IPS-15b (cell line): Measurements from ENCODE around the gene PXYLP1.
"Not testable (repeated sequence)": the region's sequence is repeated elsewhere in the genome, so short reads cannot be mapped to it uniquely, and the experiment has no call there.

Experiments
- H3K27me3 ChIP-seq: one replicate; pipeline ENCODE4 v1.6.1; 2013; ENCODE audit warnings: low read length; ENCODE audit not compliant: control insufficient read depth, insufficient read depth
- H3K36me3 ChIP-seq: one replicate; pipeline ENCODE4 v1.6.1; 2013; ENCODE audit warnings: low read length; ENCODE audit not compliant: control insufficient read depth, insufficient read depth
- H3K4me1 ChIP-seq: one replicate; pipeline ENCODE4 v1.6.1; 2013; ENCODE audit warnings: mild to moderate bottlenecking, low read length; ENCODE audit not compliant: control insufficient read depth, insufficient read depth
- H3K4me3 ChIP-seq: one replicate; pipeline ENCODE4 v1.5.1; 2013; ENCODE audit warnings: low read depth, low read length
- H3K9ac ChIP-seq: one replicate; pipeline ENCODE4 v1.6.1; 2013; ENCODE audit warnings: low read depth, mild to moderate bottlenecking, low read length
- H3K9me3 ChIP-seq: one replicate; pipeline ENCODE4 v1.6.1; 2013; ENCODE audit warnings: mild to moderate bottlenecking, low read length; ENCODE audit not compliant: control insufficient read depth, insufficient read depth

PXYLP1 gene

GRCh38 chr3:141231101-141231951 lies at the start of gene PXYLP1:
Gene PXYLP1, plus strand, starts transcription at chr3:141231825. Its CDS starts 28,351 bp downstream, at chr3:141260176.
- Histone ChIP-seq H3K36me3 (peaks cover 5% of the 10 kb centered on the region), H3K27me3 (peaks cover 20% of the 10 kb centered on the region), H3K9ac (peak within 1 kb of the TSS; percentile 73), H3K9me3 (no peaks in the 10 kb centered on the region), H3K4me1 (peaks cover 27% of the 10 kb centered on the region), H3K4me3 (peak within 1 kb of the TSS; percentile 81)

GRCh38 chr3:141183606-141184005 lies 48.0 kb upstream of the PXYLP1 start:
- Histone ChIP-seq H3K27me3 (no peaks in the 10 kb centered on the region), H3K36me3 (no peaks in the 10 kb centered on the region), H3K4me3 (no peak overlapping the region), H3K9me3 (no peaks in the 10 kb centered on the region), H3K4me1 (no peaks in the 10 kb centered on the region), H3K9ac (no peak overlapping the region)

- Histone ChIP-seq H3K4me3 (no peak overlapping the region), H3K36me3 (no peaks in the 10 kb centered on the region), H3K4me1 (no peaks in the 10 kb centered on the region), H3K9me3 (no peaks in the 10 kb centered on the region), H3K27me3 (no peaks in the 10 kb centered on the region), H3K9ac (no peak overlapping the region)
Measured at GRCh38 chr3:141184430-141184829, 47.2 kb upstream of the PXYLP1 start.

- no peaks in the 10 kb centered on the region for H3K27me3 ChIP-seq
- no peak overlapping the region for H3K9ac ChIP-seq
- H3K36me3 ChIP-seq = no peaks in the 10 kb centered on the region
- no peaks in the 10 kb centered on the region for H3K9me3 ChIP-seq
- H3K4me3 ChIP-seq = no peak overlapping the region
- no peaks in the 10 kb centered on the region for H3K4me1 ChIP-seq
Measured at GRCh38 chr3:141191097-141191749, 40.4 kb upstream of the PXYLP1 start.

GRCh38 chr3:141192345-141192744 lies 39.3 kb upstream of the PXYLP1 start:
- no peaks in the 10 kb centered on the region for H3K4me1 ChIP-seq
- no peaks in the 10 kb centered on the region for H3K9me3 ChIP-seq
- no peak overlapping the region for H3K9ac ChIP-seq
- H3K36me3 ChIP-seq = no peaks in the 10 kb centered on the region
- H3K4me3 ChIP-seq = no peak overlapping the region
- H3K27me3 ChIP-seq = no peaks in the 10 kb centered on the region

- no peak overlapping the region for H3K9ac ChIP-seq
- no peaks in the 10 kb centered on the region for H3K9me3 ChIP-seq
- H3K27me3 ChIP-seq = no peaks in the 10 kb centered on the region
Measured at GRCh38 chr3:141193066-141193830, 38.4 kb upstream of the PXYLP1 start.

GRCh38 chr3:141201122-141201521 lies 30.5 kb upstream of the PXYLP1 start:
- H3K36me3 ChIP-seq = no peaks in the 10 kb centered on the region
- H3K9ac ChIP-seq = no peak overlapping the region
- H3K9me3 ChIP-seq = no peaks in the 10 kb centered on the region
- H3K27me3 ChIP-seq = no peaks in the 10 kb centered on the region
- H3K4me3 ChIP-seq = no peak overlapping the region
- no peaks in the 10 kb centered on the region for H3K4me1 ChIP-seq

More at GRCh38 chr3:141193066-141193830, 38.4 kb upstream of the PXYLP1 start:
- H3K4me1 ChIP-seq = no peaks in the 10 kb centered on the region
- no peaks in the 10 kb centered on the region for H3K36me3 ChIP-seq
- no peak overlapping the region for H3K4me3 ChIP-seq

- H3K4me1 ChIP-seq = no peaks in the 10 kb centered on the region
- H3K27me3 ChIP-seq = no peaks in the 10 kb centered on the region
- H3K9me3 ChIP-seq = no peaks in the 10 kb centered on the region
- no peak overlapping the region for H3K9ac ChIP-seq
- H3K4me3 ChIP-seq = no peak overlapping the region
- no peaks in the 10 kb centered on the region for H3K36me3 ChIP-seq
Measured at GRCh38 chr3:141202682-141203081, 28.9 kb upstream of the PXYLP1 start.

GRCh38 chr3:141203866-141204265 lies 27.8 kb upstream of the PXYLP1 start:
- Histone ChIP-seq H3K9me3 (no peaks in the 10 kb centered on the region), H3K4me3 (no peak overlapping the region), H3K4me1 (no peaks in the 10 kb centered on the region), H3K36me3 (no peaks in the 10 kb centered on the region), H3K27me3 (no peaks in the 10 kb centered on the region), H3K9ac (no peak overlapping the region)

GRCh38 chr3:141204343-141204742 lies 27.3 kb upstream of the PXYLP1 start:
- no peaks in the 10 kb centered on the region for H3K27me3 ChIP-seq
- no peaks in the 10 kb centered on the region for H3K36me3 ChIP-seq
- H3K4me3 ChIP-seq = no peak overlapping the region
- H3K9me3 ChIP-seq = no peaks in the 10 kb centered on the region
- H3K4me1 ChIP-seq = no peaks in the 10 kb centered on the region
- H3K9ac ChIP-seq = no peak overlapping the region

- H3K9ac ChIP-seq, H3K36me3 ChIP-seq, H3K4me3 ChIP-seq, H3K27me3 ChIP-seq, H3K4me1 ChIP-seq, H3K9me3 ChIP-seq: not testable (repeated sequence)
Measured at GRCh38 chr3:141211306-141211705, 20.3 kb upstream of the PXYLP1 start.
